Erythroblast (primary cell): ENCODE results near the gene MBD3L2.

Experiments used
- GATA1 ChIP-seq: IDR thresholded peaks from 2 replicates; pipeline ENCODE4 v1.6.1; 2011; ENCODE audit warnings: low read depth, mild to moderate bottlenecking, control low read depth, low read length, moderate library complexity
- POLR2A ChIP-seq: IDR thresholded peaks from 2 replicates; pipeline ENCODE4 v1.6.1; 2011; ENCODE audit warnings: mild to moderate bottlenecking, low read length

- TF ChIP-seq POLR2A, result no peak
- TF ChIP-seq GATA1, result no peak
Observed at GRCh38 chr19:7063339-7063738, 14.2 kb downstream of the MBD3L2 start.
